ENCODE results near the gene ERBB4. TPM values are rescaled to one million over a fixed set of nuclear protein-coding genes. Genes with fewer than 3 reads are reported as not detected.

ERBB4 gene
- polyA plus RNA-seq, 4 donors = 0.04 to 0.13 TPM; not detected in 2

GRCh38 chr2:211368467-211368866 is 1170.1 kb downstream of the ERBB4 start:
- FAIRE-seq = no peak
- Histone ChIP-seq H3K27ac (ENCODE audit: low read depth in 1 of 3, low read length in 2 of 3) (no peak overlapping the region), H3K27me3 (ENCODE audit: control insufficient read depth in 3 of 3, insufficient read depth in 3 of 3, low read length in 3 of 3) (no peaks in the 10 kb centered on the region), H3K36me3 (ENCODE audit: control insufficient read depth in 3 of 3, insufficient read depth in 2 of 3, low read depth in 1 of 3, low read length in 3 of 3) (no peaks in the 10 kb centered on the region), H3K9me3 (ENCODE audit: control insufficient read depth in 2 of 2, insufficient read depth in 1 of 2, low read depth in 1 of 2, low read length in 1 of 2) (no peaks in the 10 kb centered on the region), H3K4me1 (ENCODE audit: control insufficient read depth in 3 of 3, insufficient read depth in 2 of 3, low read depth in 1 of 3, low read length in 2 of 3) (no peaks in the 10 kb centered on the region), H3K4me3 (ENCODE audit: low read depth in 1 of 3, low read length in 3 of 3) (no peak overlapping the region)
- DNase-seq = no peak
- 52 to 59% (median 52%) methylated on average over 1 of the region's 1 CpG for WGBS, 3 donors

GRCh38 chr2:211367711-211368110 is 1170.9 kb downstream of the ERBB4 start:
- no peak overlapping the region for H3K4me3 ChIP-seq (ENCODE audit: low read depth in 1 of 3, low read length in 3 of 3)
- no peak for FAIRE-seq

GRCh38 chr2:211367293-211367692 is 1171.3 kb downstream of the ERBB4 start:
- DNase-seq (no peak), FAIRE-seq (no peak)
- H3K9me3 ChIP-seq (ENCODE audit: control insufficient read depth in 2 of 2, insufficient read depth in 1 of 2, low read depth in 1 of 2, low read length in 1 of 2) = no peaks in the 10 kb centered on the region
- no peak overlapping the region for H3K4me3 ChIP-seq (ENCODE audit: low read depth in 1 of 3, low read length in 3 of 3)
- H3K27me3 ChIP-seq (ENCODE audit: control insufficient read depth in 3 of 3, insufficient read depth in 3 of 3, low read length in 3 of 3) = no peaks in the 10 kb centered on the region
- no peak overlapping the region for H3K27ac ChIP-seq (ENCODE audit: low read depth in 1 of 3, low read length in 2 of 3)
- WGBS, 3 donors = 59 to 70% (median 65%) methylated on average over 4 of the region's 4 CpGs
- no peaks in the 10 kb centered on the region for H3K4me1 ChIP-seq (ENCODE audit: control insufficient read depth in 3 of 3, insufficient read depth in 2 of 3, low read depth in 1 of 3, low read length in 2 of 3)
- no peaks in the 10 kb centered on the region for H3K36me3 ChIP-seq (ENCODE audit: control insufficient read depth in 3 of 3, insufficient read depth in 2 of 3, low read depth in 1 of 3, low read length in 3 of 3)

More at GRCh38 chr2:211367711-211368110, 1170.9 kb downstream of the ERBB4 start:
- Histone ChIP-seq H3K4me1 (ENCODE audit: control insufficient read depth in 3 of 3, insufficient read depth in 2 of 3, low read depth in 1 of 3, low read length in 2 of 3) (no peaks in the 10 kb centered on the region), H3K27me3 (ENCODE audit: control insufficient read depth in 3 of 3, insufficient read depth in 3 of 3, low read length in 3 of 3) (no peaks in the 10 kb centered on the region), H3K36me3 (ENCODE audit: control insufficient read depth in 3 of 3, insufficient read depth in 2 of 3, low read depth in 1 of 3, low read length in 3 of 3) (no peaks in the 10 kb centered on the region), H3K9me3 (ENCODE audit: control insufficient read depth in 2 of 2, insufficient read depth in 1 of 2, low read depth in 1 of 2, low read length in 1 of 2) (no peaks in the 10 kb centered on the region), H3K27ac (ENCODE audit: low read depth in 1 of 3, low read length in 2 of 3) (no peak overlapping the region)
- DNase-seq = no peak
- WGBS, 3 donors = 61 to 69% (median 64%) methylated on average over 4 of the region's 4 CpGs

- 60 to 71% (median 65%) methylated on average over 1 of the region's 1 CpG for WGBS, 3 donors
- Histone ChIP-seq H3K9me3 (ENCODE audit: control insufficient read depth in 2 of 2, insufficient read depth in 1 of 2, low read depth in 1 of 2, low read length in 1 of 2) (no peaks in the 10 kb centered on the region), H3K4me3 (ENCODE audit: low read depth in 1 of 3, low read length in 3 of 3) (no peak overlapping the region), H3K27ac (ENCODE audit: low read depth in 1 of 3, low read length in 2 of 3) (no peak overlapping the region), H3K36me3 (ENCODE audit: control insufficient read depth in 3 of 3, insufficient read depth in 2 of 3, low read depth in 1 of 3, low read length in 3 of 3) (no peaks in the 10 kb centered on the region), H3K27me3 (ENCODE audit: control insufficient read depth in 3 of 3, insufficient read depth in 3 of 3, low read length in 3 of 3) (no peaks in the 10 kb centered on the region), H3K4me1 (ENCODE audit: control insufficient read depth in 3 of 3, insufficient read depth in 2 of 3, low read depth in 1 of 3, low read length in 2 of 3) (no peaks in the 10 kb centered on the region)
- FAIRE-seq (no peak), DNase-seq (no peak)
These were observed 1173.7 kb downstream of the ERBB4 start for GRCh38 chr2:211364911-211365310.

GRCh38 chr2:211361383-211361782 is 1177.2 kb downstream of the ERBB4 start:
- FAIRE-seq (no peak), DNase-seq (no peak)
- no peaks in the 10 kb centered on the region for H3K4me1 ChIP-seq (ENCODE audit: control insufficient read depth in 3 of 3, insufficient read depth in 2 of 3, low read depth in 1 of 3, low read length in 2 of 3)
- H3K36me3 ChIP-seq (ENCODE audit: control insufficient read depth in 3 of 3, insufficient read depth in 2 of 3, low read depth in 1 of 3, low read length in 3 of 3) = no peaks in the 10 kb centered on the region
- H3K4me3 ChIP-seq (ENCODE audit: low read depth in 1 of 3, low read length in 3 of 3) = no peak overlapping the region
- H3K9me3 ChIP-seq (ENCODE audit: control insufficient read depth in 2 of 2, insufficient read depth in 1 of 2, low read depth in 1 of 2, low read length in 1 of 2) = no peaks in the 10 kb centered on the region
- 18 to 20% (median 19%) methylated on average over 1 of the region's 1 CpG for WGBS, 3 donors
- H3K27ac ChIP-seq (ENCODE audit: low read depth in 1 of 3, low read length in 2 of 3) = no peak overlapping the region
- H3K27me3 ChIP-seq (ENCODE audit: control insufficient read depth in 3 of 3, insufficient read depth in 3 of 3, low read length in 3 of 3) = no peaks in the 10 kb centered on the region

- FAIRE-seq (no peak), DNase-seq (no peak)
- no peaks in the 10 kb centered on the region for H3K4me1 ChIP-seq (ENCODE audit: control insufficient read depth in 3 of 3, insufficient read depth in 2 of 3, low read depth in 1 of 3, low read length in 2 of 3)
- no peak overlapping the region for H3K4me3 ChIP-seq (ENCODE audit: low read depth in 1 of 3, low read length in 3 of 3)
- no peaks in the 10 kb centered on the region for H3K9me3 ChIP-seq (ENCODE audit: control insufficient read depth in 2 of 2, insufficient read depth in 1 of 2, low read depth in 1 of 2, low read length in 1 of 2)
- H3K27ac ChIP-seq (ENCODE audit: low read depth in 1 of 3, low read length in 2 of 3) = no peak overlapping the region
- H3K27me3 ChIP-seq (ENCODE audit: control insufficient read depth in 3 of 3, insufficient read depth in 3 of 3, low read length in 3 of 3) = peaks cover 0 to 3% (median 0%) of the 10 kb centered on the region in 3 donors
- no peaks in the 10 kb centered on the region for H3K36me3 ChIP-seq (ENCODE audit: control insufficient read depth in 3 of 3, insufficient read depth in 2 of 3, low read depth in 1 of 3, low read length in 3 of 3)
These were observed 1179.3 kb downstream of the ERBB4 start for GRCh38 chr2:211359347-211359746.

- Histone ChIP-seq H3K9me3 (ENCODE audit: control insufficient read depth in 2 of 2, insufficient read depth in 1 of 2, low read depth in 1 of 2, low read length in 1 of 2) (no peaks in the 10 kb centered on the region), H3K36me3 (ENCODE audit: control insufficient read depth in 3 of 3, insufficient read depth in 2 of 3, low read depth in 1 of 3, low read length in 3 of 3) (no peaks in the 10 kb centered on the region), H3K4me1 (ENCODE audit: control insufficient read depth in 3 of 3, insufficient read depth in 2 of 3, low read depth in 1 of 3, low read length in 2 of 3) (no peaks in the 10 kb centered on the region), H3K27me3 (ENCODE audit: control insufficient read depth in 3 of 3, insufficient read depth in 3 of 3, low read length in 3 of 3) (peaks cover 0 to 3% (median 0%) of the 10 kb centered on the region in 3 donors), H3K4me3 (ENCODE audit: low read depth in 1 of 3, low read length in 3 of 3) (no peak overlapping the region), H3K27ac (ENCODE audit: low read depth in 1 of 3, low read length in 2 of 3) (no peak overlapping the region)
- FAIRE-seq = no peak
- 58 to 78% (median 76%) methylated on average over 3 of the region's 3 CpGs for WGBS, 3 donors
- no peak for DNase-seq
These were observed 1180.1 kb downstream of the ERBB4 start for GRCh38 chr2:211358504-211358903.

GRCh38 chr2:211354481-211354880 is 1184.1 kb downstream of the ERBB4 start:
- WGBS, 3 donors = 62 to 69% (median 64%) methylated on average over 1 of the region's 1 CpG
- peaks cover 0 to 3% (median 0%) of the 10 kb centered on the region in 3 donors for H3K27me3 ChIP-seq (ENCODE audit: control insufficient read depth in 3 of 3, insufficient read depth in 3 of 3, low read length in 3 of 3)

GRCh38 chr2:211351987-211352386 is 1186.6 kb downstream of the ERBB4 start:
- Histone ChIP-seq H3K27me3 (ENCODE audit: control insufficient read depth in 3 of 3, insufficient read depth in 3 of 3, low read length in 3 of 3) (peaks cover 0 to 3% (median 0%) of the 10 kb centered on the region in 3 donors), H3K27ac (ENCODE audit: low read depth in 1 of 3, low read length in 2 of 3) (no peak overlapping the region), H3K4me3 (ENCODE audit: low read depth in 1 of 3, low read length in 3 of 3) (no peak overlapping the region), H3K36me3 (ENCODE audit: control insufficient read depth in 3 of 3, insufficient read depth in 2 of 3, low read depth in 1 of 3, low read length in 3 of 3) (no peaks in the 10 kb centered on the region), H3K9me3 (ENCODE audit: control insufficient read depth in 2 of 2, insufficient read depth in 1 of 2, low read depth in 1 of 2, low read length in 1 of 2) (no peaks in the 10 kb centered on the region), H3K4me1 (ENCODE audit: control insufficient read depth in 3 of 3, insufficient read depth in 2 of 3, low read depth in 1 of 3, low read length in 2 of 3) (no peaks in the 10 kb centered on the region)
- WGBS, 3 donors = 33 to 59% (median 36%) methylated on average over 3 of the region's 3 CpGs
- FAIRE-seq (no peak), DNase-seq (no peak)

More at GRCh38 chr2:211354481-211354880, 1184.1 kb downstream of the ERBB4 start:
- H3K36me3 ChIP-seq (ENCODE audit: control insufficient read depth in 3 of 3, insufficient read depth in 2 of 3, low read depth in 1 of 3, low read length in 3 of 3) = no peaks in the 10 kb centered on the region
- FAIRE-seq (no peak), DNase-seq (no peak)
- no peak overlapping the region for H3K27ac ChIP-seq (ENCODE audit: low read depth in 1 of 3, low read length in 2 of 3)
- H3K9me3 ChIP-seq (ENCODE audit: control insufficient read depth in 2 of 2, insufficient read depth in 1 of 2, low read depth in 1 of 2, low read length in 1 of 2) = no peaks in the 10 kb centered on the region
- H3K4me3 ChIP-seq (ENCODE audit: low read depth in 1 of 3, low read length in 3 of 3) = no peak overlapping the region
- H3K4me1 ChIP-seq (ENCODE audit: control insufficient read depth in 3 of 3, insufficient read depth in 2 of 3, low read depth in 1 of 3, low read length in 2 of 3) = no peaks in the 10 kb centered on the region
